H1 (cell line): ENCODE results near the gene LTBP1. TPM values are rescaled to one million over a fixed set of nuclear protein-coding genes. Genes with fewer than 3 reads are reported as not detected.

Experiments
- CTCF ChIA-PET: fragments of 300-600 bp; sonication (Branson Sonifier 250); formaldehyde crosslinking; loops from one replicate; lab custom pipeline; 2021; ENCODE audit not compliant: partially characterized antibody; lab: Charles Lee
- POLR2A ChIA-PET: fragments of 300-600 bp; sonication (Branson Sonifier 250); formaldehyde crosslinking; loops from one replicate; lab custom pipeline; 2021; ENCODE audit warnings: inconsistent platforms; ENCODE audit not compliant: partially characterized antibody; lab: Charles Lee
- DNase-seq, 2 experiments: peaks; one replicate each; pipeline versions ENCODE4 v3.0.0 to v3.0.0-alpha.2; 2010 to 2022; ENCODE audit warnings: low spot score in 2 of 2, low read depth in 1 of 2, mixed read lengths in 1 of 2
- FAIRE-seq: peaks from 2 replicates; lab custom pipeline; 2011; peaks lifted over from hg19 to GRCh38; lab: Jason Lieb, UNC
- H2AFZ ChIP-seq: 2 replicates; pipeline ENCODE4 v1.8.1; 2012; ENCODE audit warnings: low read length, inconsistent platforms
- H2AK5ac ChIP-seq: 2 replicates; pipeline ENCODE4 v1.6.1; 2013; ENCODE audit warnings: low read depth, low read length
- H2BK120ac ChIP-seq: replicated peaks from 2 replicates; pipeline ENCODE3; 2013; ENCODE audit warnings: low read depth, low read length, inconsistent platforms
- H2BK12ac ChIP-seq: 2 replicates; pipeline ENCODE4 v1.6.1; 2013; ENCODE audit warnings: low read depth, low read length
- H2BK15ac ChIP-seq: 2 replicates; pipeline ENCODE4 v1.6.1; 2013; ENCODE audit warnings: low read length
- H2BK20ac ChIP-seq: 2 replicates; pipeline ENCODE4 v1.6.1; 2013; ENCODE audit warnings: low read length
- H2BK5ac ChIP-seq: 2 replicates; pipeline ENCODE4 v1.6.1; 2013; ENCODE audit warnings: low read depth, low read length
- H3K14ac ChIP-seq: 2 replicates; pipeline ENCODE4 v1.6.1; 2013; ENCODE audit warnings: inconsistent platforms; ENCODE audit not compliant: insufficient read length
- H3K18ac ChIP-seq: 2 replicates; pipeline ENCODE4 v1.6.1; 2013; ENCODE audit warnings: low read length; ENCODE audit errors: extremely low read depth
- H3K23ac ChIP-seq: 2 replicates; pipeline ENCODE4 v1.6.1; 2013; ENCODE audit warnings: inconsistent platforms; ENCODE audit not compliant: insufficient read length
- H3K23me2 ChIP-seq: 2 replicates; pipeline ENCODE4 v1.6.1; 2013; ENCODE audit warnings: low read depth, low read length
- H3K27ac ChIP-seq: 2 replicates; pipeline ENCODE4 v1.6.1; 2011; ENCODE audit warnings: low read depth, low read length, inconsistent platforms
- H3K27me3 ChIP-seq, 4 experiments: replicated peaks in 1 of 4; 1 replicate in 1 of 4; 2 replicates in 3 of 4; pipeline versions ENCODE4 v1.6.1 to v1.8.1; 2011 to 2013; ENCODE audit warnings: low read length in 3 of 4, mild to moderate bottlenecking in 3 of 4, inconsistent platforms in 2 of 4, mixed read lengths in 2 of 4, moderate library complexity in 1 of 4; ENCODE audit not compliant: control insufficient read depth in 3 of 4, insufficient read depth in 3 of 4; ENCODE audit errors: extremely low read depth in 1 of 4
- H3K36me3 ChIP-seq, 4 experiments: 2 replicates each; pipeline versions ENCODE4 v1.6.1 to v1.8.1; 2011 to 2013; ENCODE audit warnings: mild to moderate bottlenecking in 4 of 4, low read length in 3 of 4, moderate library complexity in 2 of 4, control low read depth in 1 of 4, inconsistent platforms in 1 of 4; ENCODE audit not compliant: insufficient read depth in 4 of 4, control insufficient read depth in 2 of 4
- H3K4ac ChIP-seq: replicated peaks from 2 replicates; pipeline ENCODE3; 2013; ENCODE audit warnings: low read length, low read depth, mixed read lengths, inconsistent platforms; ENCODE audit not compliant: insufficient read length
- H3K4me1 ChIP-seq, 4 experiments: replicated peaks in 1 of 4; 1 replicate in 1 of 4; 2 replicates in 3 of 4; pipeline versions ENCODE4 v1.6.1 to v1.8.1; 2011 to 2013; ENCODE audit warnings: low read length in 3 of 4, inconsistent platforms in 2 of 4, mixed read lengths in 1 of 4; ENCODE audit not compliant: insufficient read depth in 4 of 4, control insufficient read depth in 3 of 4
- H3K4me2 ChIP-seq, 2 experiments: 2 replicates each; pipeline versions ENCODE4 v1.6.1 to v1.8.1; 2011 to 2013; ENCODE audit warnings: low read depth in 2 of 2, low read length in 2 of 2, control low read depth in 1 of 2, inconsistent platforms in 1 of 2, mild to moderate bottlenecking in 1 of 2; ENCODE audit not compliant: insufficient read depth in 1 of 2
- H3K4me3 ChIP-seq, 4 experiments: fragments of 200-600, 300-600 bp in 1 of 4; sonication (generic), shearing (Covaris generic), sonication (Bioruptor Twin) in 1 of 4; 2 replicates each; pipeline versions ENCODE4 v1.5.1 to v1.8.1; 2011 to 2016; ENCODE audit warnings: low read length in 4 of 4, low read depth in 3 of 4, control low read depth in 2 of 4, inconsistent platforms in 2 of 4, mild to moderate bottlenecking in 2 of 4, mixed read lengths in 1 of 4, moderate library complexity in 1 of 4; ENCODE audit not compliant: insufficient read depth in 2 of 4; ENCODE audit errors: extremely low read depth in 1 of 4
- H3K56ac ChIP-seq: replicated peaks from 2 replicates; pipeline ENCODE3; 2013; ENCODE audit warnings: low read depth, mild to moderate bottlenecking, mixed read lengths, low read length, inconsistent platforms; ENCODE audit not compliant: insufficient read length
- H3K79me1 ChIP-seq: 2 replicates; pipeline ENCODE4 v1.6.1; 2013; ENCODE audit warnings: low read depth, low read length, control low read depth
- H3K79me2 ChIP-seq, 2 experiments: 2 replicates each; pipeline versions ENCODE4 v1.6.1 to v1.8.1; 2012 to 2013; ENCODE audit warnings: low read length in 2 of 2, mild to moderate bottlenecking in 2 of 2, inconsistent platforms in 1 of 2; ENCODE audit not compliant: insufficient read depth in 2 of 2, control insufficient read depth in 1 of 2
- H3K9ac ChIP-seq, 4 experiments: replicated peaks in 1 of 4; 1 replicate in 1 of 4; 2 replicates in 3 of 4; pipeline versions ENCODE4 v1.6.1 to v1.8.1; 2011 to 2013; ENCODE audit warnings: low read depth in 3 of 4, low read length in 3 of 4, control low read depth in 2 of 4, mild to moderate bottlenecking in 2 of 4, moderate library complexity in 2 of 4, inconsistent platforms in 1 of 4; ENCODE audit errors: extremely low read depth in 1 of 4
- H3K9me3 ChIP-seq, 2 experiments: 2 replicates each; pipeline versions ENCODE4 v1.6.1 to v1.8.1; 2012 to 2013; ENCODE audit warnings: mild to moderate bottlenecking in 2 of 2, moderate library complexity in 2 of 2, control low read depth in 1 of 2, inconsistent platforms in 1 of 2, low read depth in 1 of 2, low read length in 1 of 2, mixed read lengths in 1 of 2; ENCODE audit not compliant: insufficient read depth in 2 of 2
- H4K20me1 ChIP-seq, 2 experiments: replicated peaks in 1 of 2; 2 replicates each; pipeline versions ENCODE3 to v1.8.1; 2011 to 2013; ENCODE audit warnings: inconsistent platforms in 2 of 2, low read length in 2 of 2, mild to moderate bottlenecking in 1 of 2; ENCODE audit not compliant: insufficient read depth in 2 of 2, control insufficient read depth in 1 of 2
- H4K5ac ChIP-seq: 2 replicates; pipeline ENCODE4 v1.6.1; 2013; ENCODE audit warnings: low read length, low read depth, mixed read lengths, inconsistent platforms; ENCODE audit not compliant: insufficient read length
- H4K8ac ChIP-seq: 2 replicates; pipeline ENCODE4 v1.8.0; 2013; ENCODE audit warnings: mild to moderate bottlenecking, moderate library complexity, low read length, inconsistent platforms; ENCODE audit not compliant: insufficient read depth; ENCODE audit errors: extremely low read depth
- H4K91ac ChIP-seq: replicated peaks from 2 replicates; pipeline ENCODE3; 2013; ENCODE audit warnings: low read length, mixed read lengths, inconsistent platforms; ENCODE audit not compliant: insufficient read length
- BACH1 ChIP-seq: IDR thresholded peaks from 2 replicates; pipeline ENCODE4 v1.6.1; 2012; ENCODE audit warnings: low read length, improper control_type of control experiment
- BCL11A ChIP-seq, 2 experiments: IDR thresholded peaks; one replicate each; pipeline ENCODE4 v1.6.1; 2011; ENCODE audit warnings: low read depth in 2 of 2, low read length in 2 of 2, mild to moderate bottlenecking in 2 of 2
- CHD2 ChIP-seq: IDR thresholded peaks from 2 replicates; pipeline ENCODE4 v1.6.1; 2012; ENCODE audit warnings: low read length, improper control_type of control experiment
- CTBP2 ChIP-seq: IDR thresholded peaks from 2 replicates; pipeline ENCODE4 v1.7.0; 2011; ENCODE audit warnings: borderline replicate concordance, mild to moderate bottlenecking, moderate library complexity, mixed read lengths, low read length; ENCODE audit not compliant: insufficient read depth, insufficient read length
- EGR1 ChIP-seq: IDR thresholded peaks from 2 replicates; pipeline ENCODE4 v1.6.1; 2011; ENCODE audit warnings: low read depth, low read length, borderline replicate concordance
- HDAC2 ChIP-seq, 2 experiments: fragments of 300-600 bp in 1 of 2; sonication (generic) in 1 of 2; IDR thresholded peaks; 2 replicates each; pipeline ENCODE4 v1.6.1; 2011 to 2012; ENCODE audit warnings: low read depth in 2 of 2, low read length in 2 of 2, mild to moderate bottlenecking in 2 of 2, moderate library complexity in 2 of 2, borderline replicate concordance in 1 of 2, inconsistent platforms in 1 of 2
- POLR2A ChIP-seq, 2 experiments: IDR thresholded peaks; 1 replicate in 1 of 2; 2 replicates in 1 of 2; pipeline ENCODE4 v1.6.1; 2011; ENCODE audit warnings: low read depth in 2 of 2, low read length in 2 of 2, mild to moderate bottlenecking in 2 of 2; ENCODE audit errors: control extremely low read depth in 1 of 2
- RFX5 ChIP-seq: IDR thresholded peaks from 2 replicates; pipeline ENCODE4 v1.6.1; 2011; ENCODE audit warnings: low read depth, low read length, improper control_type of control experiment, borderline replicate concordance
- RNF2 ChIP-seq: fragments of 200-900, 300-1000 bp; sonication (generic); IDR thresholded peaks from 2 replicates; pipeline ENCODE4 v1.7.1; 2016; ENCODE audit warnings: borderline replicate concordance, low read depth, mild to moderate bottlenecking, antibody characterized with exemption, low read length; ENCODE audit not compliant: poor library complexity, severe bottlenecking; ENCODE audit errors: missing control alignments
- TEAD4 ChIP-seq: IDR thresholded peaks from 2 replicates; pipeline ENCODE4 v1.6.1; 2012; ENCODE audit warnings: low read depth, low read length, inconsistent platforms, mixed read lengths
- WGBS, 2 experiments: shearing (Covaris generic) in 1 of 2; methylation state at CpG; one replicate each; pipeline versions ENCODE4 v1.1.6 to v1.1.7; 2013 to 2015; ENCODE audit warnings: low lambda C conversion rate in 2 of 2, mixed read lengths in 2 of 2, inconsistent platforms in 1 of 2, low coverage in 1 of 2, missing lambda C conversion rate in 1 of 2; ENCODE audit not compliant: insufficient replicate concordance in 2 of 2, insufficient coverage in 1 of 2, insufficient read length in 1 of 2; ENCODE audit errors: extremely low coverage in 1 of 2, missing lambda C conversion rate in 1 of 2; 5-methylcytosine and 5-hydroxymethylcytosine counted together
- polyA plus RNA-seq, 7 experiments: library from polyadenylated mRNA; depleted of rRNA in 3 of 7; stranded (reverse) in 5 of 7; unstranded in 2 of 7; fragments of >200 nt in 5 of 7; fragments of 200-250 nt in 2 of 7; gene quantifications; 1 replicate in 5 of 7; 2 replicates in 1 of 7; 4 replicates in 1 of 7; pipeline versions ENCODE4 v1.2.1 to v1.2.3, GENCODE V29; 2011 to 2013; ENCODE audit warnings: missing spikeins in 2 of 7, mixed read lengths in 2 of 7
- total RNA-seq: library from RNA; stranded (reverse); fragmentation: NEBNext Ultra II Directional; extraction: Animal tissue kit (Norgen Biotek cat#: 25700); gene quantifications from 2 replicates; pipeline ENCODE4 v1.2.1, GENCODE V29; 2021

Gene LTBP1
- total and polyA plus RNA-seq, 2 of the 8 experiments (the other 6 are each of a cell fraction or from before 2014, with no cell fraction given) = 15.4 to 24.7 TPM

- no peak for FAIRE-seq
Measured at GRCh38 chr2:33136566-33136965, 189.8 kb downstream of the LTBP1 start.

More at GRCh38 chr2:33136566-33136965, 189.8 kb downstream of the LTBP1 start:
- Histone ChIP-seq H2AFZ (no peak overlapping the region), H3K79me2 (no peaks in the 10 kb centered on the region), H2BK120ac (no peak overlapping the region), H3K18ac (no peak overlapping the region), H3K9ac (no peak overlapping the region), H4K20me1 (no peaks in the 10 kb centered on the region), H3K14ac (no peak overlapping the region), H3K4me2 (no peak overlapping the region), H2BK12ac (no peak overlapping the region), H3K27me3 (no peaks in the 10 kb centered on the region), H3K79me1 (no peaks in the 10 kb centered on the region), H3K56ac (no peak overlapping the region), H2AK5ac (no peak overlapping the region), H4K5ac (no peak overlapping the region), H4K8ac (no peak overlapping the region), H2BK15ac (no peak overlapping the region), H3K27ac (no peak overlapping the region), H4K91ac (no peak overlapping the region), H3K4me1 (peaks cover 0 to 7% (median 4%) of the 10 kb centered on the region in 4 experiments; a peak in 2 of 7 replicates), H3K4me3 (no peak overlapping the region), H2BK20ac (no peak overlapping the region), H3K4ac (no peak overlapping the region), H3K36me3 (no peaks in the 10 kb centered on the region), H2BK5ac (no peak overlapping the region), H3K9me3 (no peaks in the 10 kb centered on the region), H3K23me2 (no peaks in the 10 kb centered on the region), H3K23ac (no peak overlapping the region)
- no peak for DNase-seq
- WGBS, 2 experiments = 97% methylated on average over 1 of the region's 1 CpG; no CpG with 5 or more reads in 1 of the 2 experiments
- ChIA-PET POLR2A (no interaction called here), CTCF (interaction anchor here (0.6 to 1.5 kb wide), 3 partner anchors 10 to 243 kb away, joined by 3 to 4 read pairs (median 3); no protein-coding TSS in a partner anchor)
- TF ChIP-seq EGR1 (no peak), RNF2 (no peak), TEAD4 (no peak), RFX5 (no peak), POLR2A (IDR thresholded peaks at IDR 0.05; ENCODE audit: control extremely low read depth in 1 of 2, low read depth in 2 of 2, low read length in 2 of 2) (no peak), BACH1 (no peak), CHD2 (no peak), CTBP2 (no peak), HDAC2 (IDR thresholded peaks at IDR 0.05; ENCODE audit: borderline replicate concordance in 1 of 2, low read depth in 2 of 2, low read length in 2 of 2) (no peak), BCL11A (IDR thresholded peaks at IDR 0.05; ENCODE audit: low read depth in 2 of 2, low read length in 2 of 2) (no peak)
